ENCODE measurements around the gene KLF16.

Gene KLF16

GRCh38 chr19:1826557-1827521, 36.5 kb downstream of the KLF16 start:
- no peak overlapping the region for H3K4me3 ChIP-seq (ENCODE audit: control insufficient read depth, low read depth, low read length)
- no peak for DNase-seq (ENCODE audit: low read depth)
- TF ChIP-seq CTCF (IDR thresholded peaks at IDR 0.05; ENCODE audit: control insufficient read depth, insufficient read depth, low read depth, low read length, missing control alignments): no peak

DNA sequence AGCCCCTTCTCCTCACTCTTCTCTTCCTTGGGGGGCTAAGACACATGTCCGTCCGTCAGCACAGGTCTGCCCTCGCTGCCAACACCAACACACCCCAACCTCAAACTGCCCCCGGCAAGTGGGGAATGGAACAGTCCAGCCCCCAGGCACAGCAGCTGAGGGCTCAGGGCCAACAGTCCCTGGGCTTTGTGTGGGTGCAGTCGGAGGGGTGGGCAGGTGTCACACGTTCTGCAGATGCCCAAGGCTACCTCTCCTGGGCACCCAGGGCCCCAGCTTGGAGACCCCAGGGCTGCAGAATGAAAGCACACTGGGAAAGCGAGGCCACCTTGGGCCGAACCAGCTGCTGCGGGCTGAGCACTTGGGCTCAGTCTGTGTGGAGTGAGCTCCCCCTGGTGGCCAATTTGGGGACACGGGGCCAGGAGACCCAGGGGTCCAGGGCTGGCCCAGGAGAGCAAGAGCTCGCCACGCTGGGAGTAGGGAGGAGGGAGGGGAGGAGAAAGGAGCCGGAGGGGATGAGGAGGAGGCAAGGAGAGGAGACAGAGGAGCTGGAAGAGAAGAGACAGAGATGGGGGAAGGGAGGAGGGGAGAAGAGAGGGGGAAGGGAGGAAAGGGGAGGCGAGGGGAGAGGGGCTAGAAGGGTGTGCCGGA, 37.3 kb downstream of the KLF16 start:
- TF ChIP-seq CTCF (IDR thresholded peaks at IDR 0.05; ENCODE audit: control insufficient read depth, insufficient read depth, low read depth, low read length, missing control alignments): peak; percentile 94
- H3K4me3 ChIP-seq (ENCODE audit: control insufficient read depth, low read depth, low read length): no peak overlapping the region
- DNase-seq (ENCODE audit: low read depth): no peak

GRCh38 chr19:1824252-1824622, 39.1 kb downstream of the KLF16 start:
- no peak for TF ChIP-seq CTCF (IDR thresholded peaks at IDR 0.05; ENCODE audit: control insufficient read depth, insufficient read depth, low read depth, low read length, missing control alignments)
- H3K4me3 ChIP-seq (ENCODE audit: control insufficient read depth, low read depth, low read length): no peak overlapping the region
- DNase-seq (ENCODE audit: low read depth): no peak

DNA sequence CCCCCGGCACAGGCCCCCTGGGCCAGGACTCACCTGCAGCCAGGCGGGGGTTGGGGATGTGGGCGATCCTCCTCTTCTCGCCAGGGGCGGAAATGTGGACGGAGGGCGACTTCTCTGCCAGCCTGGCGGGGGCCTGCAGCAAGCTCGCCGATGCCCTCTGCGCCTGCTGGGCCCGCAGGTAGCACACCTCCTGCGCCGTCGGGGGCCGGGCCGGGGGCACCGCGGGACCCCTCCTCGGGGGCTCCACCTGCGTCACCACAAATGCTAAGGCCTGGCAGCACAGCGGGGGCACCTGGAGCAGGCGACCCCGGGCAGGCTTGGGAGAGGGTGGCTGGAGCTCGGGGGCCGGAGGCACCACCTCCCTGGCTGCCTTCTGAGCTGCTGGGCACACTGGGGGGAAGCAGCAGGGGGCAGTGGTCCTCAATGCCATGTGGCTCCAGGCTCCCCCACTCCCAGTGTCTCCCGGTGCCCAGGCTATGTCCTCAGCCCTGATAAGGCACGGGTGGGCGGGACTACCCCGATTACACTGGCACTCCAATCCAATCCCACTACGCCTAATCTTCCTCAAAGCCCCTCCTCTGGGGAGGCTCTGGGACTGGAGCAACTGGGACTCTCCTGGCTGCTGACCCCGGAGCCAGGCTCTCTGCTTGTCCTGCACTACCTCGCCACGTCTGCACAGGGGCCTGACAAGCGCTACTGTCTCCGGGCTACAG, 39.7 kb downstream of the KLF16 start:
- H3K4me3 ChIP-seq (ENCODE audit: control insufficient read depth, low read depth, low read length): no peak overlapping the region
- no peak for TF ChIP-seq CTCF (IDR thresholded peaks at IDR 0.05; ENCODE audit: control insufficient read depth, insufficient read depth, low read depth, low read length, missing control alignments)
- no peak for DNase-seq (ENCODE audit: low read depth)

- TF ChIP-seq CTCF (IDR thresholded peaks at IDR 0.05; ENCODE audit: control insufficient read depth, insufficient read depth, low read depth, low read length, missing control alignments): no peak
- DNase-seq (ENCODE audit: low read depth): no peak
- H3K4me3 ChIP-seq (ENCODE audit: control insufficient read depth, low read depth, low read length): no peak overlapping the region
Measured at GRCh38 chr19:1823020-1823419, 40.4 kb downstream of the KLF16 start.

- no peak overlapping the region for H3K4me3 ChIP-seq (ENCODE audit: control insufficient read depth, low read depth, low read length)
- no peak for DNase-seq (ENCODE audit: low read depth)
- TF ChIP-seq CTCF (IDR thresholded peaks at IDR 0.05; ENCODE audit: control insufficient read depth, insufficient read depth, low read depth, low read length, missing control alignments): no peak
Measured at GRCh38 chr19:1822210-1822609, 41.2 kb downstream of the KLF16 start.
